Prostate gland (tissue), 2 donors: ENCODE data around the gene EPS8L1. TPM values are rescaled to one million over a fixed set of nuclear protein-coding genes. Genes with fewer than 3 reads are reported as not detected.

Source experiments
- DNase-seq: peaks from one replicate; pipeline ENCODE4 v3.0.0-alpha.2; 2019; ENCODE audit warnings: low spot score
- H3K27ac ChIP-seq, 2 donors: fragments of 200-600 bp; sonication (generic); 2 replicates each; pipeline ENCODE4 v1.5.1; 2017 to 2019
- H3K27me3 ChIP-seq: fragments of 200-600 bp; sonication (generic); replicated peaks from 2 replicates; pipeline ENCODE4 v1.5.1; 2019; ENCODE audit not compliant: insufficient read depth
- H3K36me3 ChIP-seq, 2 donors: fragments of 200-600 bp; sonication (generic); 1 replicate in 1 of 2; 2 replicates in 1 of 2; pipeline versions ENCODE4 v1.5.1 to v1.8.1; 2017 to 2019
- H3K4me1 ChIP-seq: fragments of 200-600 bp; sonication (generic); replicated peaks from 2 replicates; pipeline ENCODE4 v1.5.1; 2019
- H3K4me3 ChIP-seq, 2 donors: fragments of 200-600 bp; sonication (generic); 2 replicates each; pipeline ENCODE4 v1.5.1; 2017 to 2019
- H3K9me3 ChIP-seq: fragments of 200-600 bp; sonication (generic); 2 replicates; pipeline ENCODE4 v1.5.1; 2017
- POLR2A ChIP-seq: fragments of 450-650 bp; IDR thresholded peaks from one replicate; pipeline ENCODE4 v1.6.1; 2016; ENCODE audit warnings: antibody characterized with exemption, mild to moderate bottlenecking
- POLR2AphosphoS5 ChIP-seq: sonication (generic); formaldehyde crosslinking; IDR thresholded peaks from one replicate; pipeline ENCODE4 v1.6.1; 2017; ENCODE audit warnings: antibody characterized with exemption
- WGBS: methylation state at CpG from one replicate; pipeline ENCODE4 v1.1.5; 2018; 5-methylcytosine and 5-hydroxymethylcytosine counted together
- intact Hi-C: fragments of 100-400 bp; cut with DNase I; formaldehyde crosslinking; loops from one replicate; pipeline ENCODE4 v1.14.2; 2022
- total RNA-seq, 2 donors: library from RNA; depleted of rRNA; stranded (reverse); fragments of >200 nt; gene quantifications; one replicate each; pipeline ENCODE4 v1.1.0, GENCODE V29; 2016
- TF ChIP-seq, protein P1 (sequence below), 4 experiments: fragments of 200-600 bp in 2 of 4; fragments of 450-650 bp in 2 of 4; sonication (generic) in 2 of 4; IDR thresholded peaks; 1 replicate in 3 of 4; 2 replicates in 1 of 4; pipeline ENCODE4 v1.5.1; 2016 to 2019; ENCODE audit warnings: antibody characterized with exemption in 4 of 4, mild to moderate bottlenecking in 2 of 4, moderate library complexity in 2 of 4

Gene EPS8L1
- total RNA-seq, 2 donors from 2014 or later, result 36.8 to 62.8 TPM

GRCh38 chr19:55097864-55098715 lies 22.4 kb downstream of the EPS8L1 start:
- H3K27me3 ChIP-seq, result no peaks in the 10 kb centered on the region
- WGBS, result 97% methylated on average over 23 of the region's 23 CpGs
- H3K27ac ChIP-seq, result no peak overlapping the region
- TF ChIP-seq, protein P1, sequence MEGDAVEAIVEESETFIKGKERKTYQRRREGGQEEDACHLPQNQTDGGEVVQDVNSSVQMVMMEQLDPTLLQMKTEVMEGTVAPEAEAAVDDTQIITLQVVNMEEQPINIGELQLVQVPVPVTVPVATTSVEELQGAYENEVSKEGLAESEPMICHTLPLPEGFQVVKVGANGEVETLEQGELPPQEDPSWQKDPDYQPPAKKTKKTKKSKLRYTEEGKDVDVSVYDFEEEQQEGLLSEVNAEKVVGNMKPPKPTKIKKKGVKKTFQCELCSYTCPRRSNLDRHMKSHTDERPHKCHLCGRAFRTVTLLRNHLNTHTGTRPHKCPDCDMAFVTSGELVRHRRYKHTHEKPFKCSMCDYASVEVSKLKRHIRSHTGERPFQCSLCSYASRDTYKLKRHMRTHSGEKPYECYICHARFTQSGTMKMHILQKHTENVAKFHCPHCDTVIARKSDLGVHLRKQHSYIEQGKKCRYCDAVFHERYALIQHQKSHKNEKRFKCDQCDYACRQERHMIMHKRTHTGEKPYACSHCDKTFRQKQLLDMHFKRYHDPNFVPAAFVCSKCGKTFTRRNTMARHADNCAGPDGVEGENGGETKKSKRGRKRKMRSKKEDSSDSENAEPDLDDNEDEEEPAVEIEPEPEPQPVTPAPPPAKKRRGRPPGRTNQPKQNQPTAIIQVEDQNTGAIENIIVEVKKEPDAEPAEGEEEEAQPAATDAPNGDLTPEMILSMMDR (IDR thresholded peaks at IDR 0.05), result no peak
- TF ChIP-seq POLR2A, result no peak
- no peak for DNase-seq
- H3K36me3 ChIP-seq, result no peaks in the 10 kb centered on the region
- intact Hi-C loops, result no loop called here
- H3K4me1 ChIP-seq, result no peaks in the 10 kb centered on the region
- H3K9me3 ChIP-seq, result no peaks in the 10 kb centered on the region
- no peak overlapping the region for H3K4me3 ChIP-seq

- WGBS, result 89% methylated on average over 25 of the region's 27 CpGs
- TF ChIP-seq, protein P1 (IDR thresholded peaks at IDR 0.05), result no peak
- TF ChIP-seq POLR2A (no peak), POLR2AphosphoS5 (no peak)
- no peaks in the 10 kb centered on the region for H3K36me3 ChIP-seq
Observed at GRCh38 chr19:55098716-55099556, 23.3 kb downstream of the EPS8L1 start.

GRCh38 chr19:55099557-55100506 lies 24.2 kb downstream of the EPS8L1 start:
- intact Hi-C loops, result no loop called here
- Histone ChIP-seq H3K36me3 (no peaks in the 10 kb centered on the region), H3K4me1 (no peaks in the 10 kb centered on the region), H3K4me3 (no peak overlapping the region), H3K27ac (no peak overlapping the region), H3K27me3 (no peaks in the 10 kb centered on the region), H3K9me3 (no peaks in the 10 kb centered on the region)
- TF ChIP-seq POLR2A (no peak), POLR2AphosphoS5 (no peak)
- TF ChIP-seq, protein P1 (IDR thresholded peaks at IDR 0.05), result no peak
- WGBS, result 79% methylated on average over 27 of the region's 27 CpGs
- no peak for DNase-seq

More at GRCh38 chr19:55098716-55099556, 23.3 kb downstream of the EPS8L1 start:
- no peak overlapping the region for H3K27ac ChIP-seq
- no peak overlapping the region for H3K4me3 ChIP-seq
- no peak for DNase-seq
- no peaks in the 10 kb centered on the region for H3K9me3 ChIP-seq
- intact Hi-C loops, result no loop called here
- no peaks in the 10 kb centered on the region for H3K4me1 ChIP-seq
- H3K27me3 ChIP-seq, result no peaks in the 10 kb centered on the region

DNA sequence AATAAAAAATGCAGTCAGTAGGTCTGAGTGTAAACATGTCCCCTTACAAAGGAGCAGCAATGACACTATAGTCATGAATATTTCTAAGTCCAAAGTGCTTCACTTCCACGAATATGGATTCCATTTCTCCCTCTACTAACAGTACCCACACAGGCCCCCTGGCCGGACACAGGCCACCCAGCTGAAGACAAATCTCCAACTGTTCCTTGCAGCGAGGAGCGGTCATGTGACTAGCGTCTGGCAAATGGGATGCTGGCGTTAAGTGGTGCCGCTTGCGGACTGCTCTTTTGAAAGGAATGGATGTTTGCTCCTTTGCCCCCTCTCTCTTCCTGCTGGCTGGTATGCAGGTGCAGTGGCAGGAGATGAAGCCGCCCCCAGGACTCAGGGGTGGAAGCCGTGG lies 25.6 kb downstream of the EPS8L1 start:
- Histone ChIP-seq H3K4me1 (no peaks in the 10 kb centered on the region), H3K27ac (no peak overlapping the region), H3K4me3 (no peak overlapping the region), H3K9me3 (no peaks in the 10 kb centered on the region), H3K27me3 (no peaks in the 10 kb centered on the region), H3K36me3 (no peaks in the 10 kb centered on the region)
- TF ChIP-seq POLR2AphosphoS5, result no peak
- TF ChIP-seq, protein P1 (IDR thresholded peaks at IDR 0.05), result no peak
- no peak for TF ChIP-seq POLR2A
- no peak for DNase-seq
- intact Hi-C loops, result no loop called here
- 84% methylated on average over 10 of the region's 10 CpGs for WGBS
